Ishikawa (cell line): ENCODE data around the gene ARL14EPL.

Experiments used
- CEBPB ChIP-seq: IDR thresholded peaks from 2 replicates; pipeline ENCODE4 v1.6.1; 2012
- CREB1 ChIP-seq: IDR thresholded peaks from 2 replicates; pipeline ENCODE4 v1.6.1; 2012; ENCODE audit warnings: low read depth
- EGR1 ChIP-seq: IDR thresholded peaks from 2 replicates; pipeline ENCODE4 v1.6.1; 2012
- EP300 ChIP-seq: IDR thresholded peaks from 2 replicates; pipeline ENCODE4 v1.6.1; 2012; ENCODE audit warnings: borderline replicate concordance
- FOXM1 ChIP-seq: IDR thresholded peaks from 2 replicates; pipeline ENCODE4 v1.6.1; 2012; ENCODE audit warnings: low read depth, borderline replicate concordance
- NFIC ChIP-seq: IDR thresholded peaks from 2 replicates; pipeline ENCODE4 v1.6.1; 2012
- RAD21 ChIP-seq: IDR thresholded peaks from 2 replicates; pipeline ENCODE4 v1.6.1; 2012; ENCODE audit warnings: low read depth
- TAF1 ChIP-seq: IDR thresholded peaks from 2 replicates; pipeline ENCODE4 v1.6.1; 2012; ENCODE audit warnings: low read depth, mild to moderate bottlenecking
- TCF12 ChIP-seq: IDR thresholded peaks from 2 replicates; pipeline ENCODE4 v1.6.1; 2012; ENCODE audit warnings: low read depth
- TEAD4 ChIP-seq: IDR thresholded peaks from 2 replicates; pipeline ENCODE4 v1.6.1; 2012
- YY1 ChIP-seq: IDR thresholded peaks from 2 replicates; pipeline ENCODE4 v1.6.1; 2012; ENCODE audit warnings: low read depth
- ZBTB7A ChIP-seq: IDR thresholded peaks from 2 replicates; pipeline ENCODE4 v1.6.1; 2012; ENCODE audit warnings: low read depth
- TF ChIP-seq, protein P1 (sequence below): IDR thresholded peaks from 2 replicates; pipeline ENCODE4 v1.6.1; 2012; ENCODE audit warnings: low read depth, mild to moderate bottlenecking
- TF ChIP-seq, protein P2 (sequence below): IDR thresholded peaks from 2 replicates; pipeline ENCODE4 v1.6.1; 2012
- TF ChIP-seq, protein P3 (sequence below): IDR thresholded peaks from 2 replicates; pipeline ENCODE4 v1.6.1; 2012

ARL14EPL gene

DNA sequence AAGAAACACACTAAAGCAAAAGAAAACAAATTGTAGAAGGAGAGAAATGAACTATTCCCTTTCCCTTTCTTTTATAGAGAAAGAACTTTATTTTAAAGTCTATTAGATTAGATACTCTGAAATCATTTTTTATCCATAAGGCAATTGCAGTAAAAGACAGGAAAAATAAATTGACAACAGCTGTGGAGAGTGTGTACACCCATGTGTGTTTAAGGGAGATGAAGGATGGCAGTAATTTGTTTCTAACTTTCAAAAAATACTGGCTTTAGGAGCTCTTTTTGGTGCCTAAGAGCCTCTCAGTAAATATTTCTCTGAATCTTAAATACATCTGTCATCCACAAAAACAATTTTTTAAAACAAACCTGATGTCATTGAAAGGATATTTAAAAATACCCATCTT is 18.3 kb upstream of the ARL14EPL start:
- TF ChIP-seq, protein P1, sequence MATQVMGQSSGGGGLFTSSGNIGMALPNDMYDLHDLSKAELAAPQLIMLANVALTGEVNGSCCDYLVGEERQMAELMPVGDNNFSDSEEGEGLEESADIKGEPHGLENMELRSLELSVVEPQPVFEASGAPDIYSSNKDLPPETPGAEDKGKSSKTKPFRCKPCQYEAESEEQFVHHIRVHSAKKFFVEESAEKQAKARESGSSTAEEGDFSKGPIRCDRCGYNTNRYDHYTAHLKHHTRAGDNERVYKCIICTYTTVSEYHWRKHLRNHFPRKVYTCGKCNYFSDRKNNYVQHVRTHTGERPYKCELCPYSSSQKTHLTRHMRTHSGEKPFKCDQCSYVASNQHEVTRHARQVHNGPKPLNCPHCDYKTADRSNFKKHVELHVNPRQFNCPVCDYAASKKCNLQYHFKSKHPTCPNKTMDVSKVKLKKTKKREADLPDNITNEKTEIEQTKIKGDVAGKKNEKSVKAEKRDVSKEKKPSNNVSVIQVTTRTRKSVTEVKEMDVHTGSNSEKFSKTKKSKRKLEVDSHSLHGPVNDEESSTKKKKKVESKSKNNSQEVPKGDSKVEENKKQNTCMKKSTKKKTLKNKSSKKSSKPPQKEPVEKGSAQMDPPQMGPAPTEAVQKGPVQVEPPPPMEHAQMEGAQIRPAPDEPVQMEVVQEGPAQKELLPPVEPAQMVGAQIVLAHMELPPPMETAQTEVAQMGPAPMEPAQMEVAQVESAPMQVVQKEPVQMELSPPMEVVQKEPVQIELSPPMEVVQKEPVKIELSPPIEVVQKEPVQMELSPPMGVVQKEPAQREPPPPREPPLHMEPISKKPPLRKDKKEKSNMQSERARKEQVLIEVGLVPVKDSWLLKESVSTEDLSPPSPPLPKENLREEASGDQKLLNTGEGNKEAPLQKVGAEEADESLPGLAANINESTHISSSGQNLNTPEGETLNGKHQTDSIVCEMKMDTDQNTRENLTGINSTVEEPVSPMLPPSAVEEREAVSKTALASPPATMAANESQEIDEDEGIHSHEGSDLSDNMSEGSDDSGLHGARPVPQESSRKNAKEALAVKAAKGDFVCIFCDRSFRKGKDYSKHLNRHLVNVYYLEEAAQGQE: no peak
- TF ChIP-seq TCF12 (no peak), CREB1 (no peak), RAD21 (no peak), NFIC (no peak), EGR1 (no peak), FOXM1 (no peak), ZBTB7A (no peak), YY1 (no peak), EP300 (no peak), TEAD4 (no peak), CEBPB (no peak)
- TF ChIP-seq, protein P2, sequence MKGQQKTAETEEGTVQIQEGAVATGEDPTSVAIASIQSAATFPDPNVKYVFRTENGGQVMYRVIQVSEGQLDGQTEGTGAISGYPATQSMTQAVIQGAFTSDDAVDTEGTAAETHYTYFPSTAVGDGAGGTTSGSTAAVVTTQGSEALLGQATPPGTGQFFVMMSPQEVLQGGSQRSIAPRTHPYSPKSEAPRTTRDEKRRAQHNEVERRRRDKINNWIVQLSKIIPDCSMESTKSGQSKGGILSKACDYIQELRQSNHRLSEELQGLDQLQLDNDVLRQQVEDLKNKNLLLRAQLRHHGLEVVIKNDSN: no peak
- TF ChIP-seq, protein P3, sequence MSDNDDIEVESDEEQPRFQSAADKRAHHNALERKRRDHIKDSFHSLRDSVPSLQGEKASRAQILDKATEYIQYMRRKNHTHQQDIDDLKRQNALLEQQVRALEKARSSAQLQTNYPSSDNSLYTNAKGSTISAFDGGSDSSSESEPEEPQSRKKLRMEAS: no peak

DNA sequence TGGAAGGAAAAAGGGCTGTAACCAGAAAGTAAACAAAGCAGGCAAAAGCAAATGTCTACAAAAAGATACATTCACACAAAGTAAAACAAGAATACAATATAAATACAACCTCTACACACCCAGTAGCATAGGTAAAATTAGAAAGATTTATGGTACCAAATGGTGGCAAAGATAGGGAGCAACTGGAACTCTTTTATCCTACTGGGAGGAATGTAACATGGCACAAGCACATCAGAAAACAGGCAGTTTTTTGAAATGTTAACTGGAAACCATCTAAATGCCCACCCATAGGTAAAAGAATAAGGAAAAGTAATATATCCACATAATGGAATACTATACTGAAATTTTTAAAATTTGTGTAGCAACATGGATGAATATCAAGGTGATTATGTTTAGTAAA is 8.7 kb upstream of the ARL14EPL start:
- TF ChIP-seq TEAD4 (no peak), ZBTB7A (no peak), CREB1 (no peak), CEBPB (no peak), TCF12 (no peak), EGR1 (no peak)
- TF ChIP-seq, protein P3: no peak
- TF ChIP-seq, protein P1: no peak

DNA sequence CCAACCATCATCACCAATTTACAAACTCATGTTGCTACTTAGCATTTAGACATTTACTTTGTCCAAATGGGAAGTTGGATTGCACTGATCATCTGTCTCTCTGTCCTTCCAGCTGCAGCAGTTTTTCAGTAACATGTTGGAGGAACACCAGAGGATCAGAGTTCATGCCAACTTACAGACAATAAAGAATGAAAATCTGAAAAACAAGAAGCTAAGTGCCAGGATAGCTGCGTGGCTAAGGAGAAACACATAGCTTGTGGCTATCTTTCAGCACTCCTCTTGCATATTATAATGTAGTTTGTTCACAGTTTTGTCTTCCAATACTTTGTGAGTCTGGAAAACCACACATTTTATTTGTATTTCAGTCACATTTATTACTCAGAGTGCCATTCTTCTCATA is 6.4 kb upstream of the ARL14EPL start:
- no peak for TF ChIP-seq TEAD4
- TF ChIP-seq, protein P1: no peak
- TF ChIP-seq TAF1: no peak
- no peak for TF ChIP-seq RAD21
- TF ChIP-seq, protein P2: no peak
- TF ChIP-seq FOXM1: no peak
- TF ChIP-seq NFIC: no peak
- TF ChIP-seq CREB1: no peak
- TF ChIP-seq ZBTB7A: no peak

DNA sequence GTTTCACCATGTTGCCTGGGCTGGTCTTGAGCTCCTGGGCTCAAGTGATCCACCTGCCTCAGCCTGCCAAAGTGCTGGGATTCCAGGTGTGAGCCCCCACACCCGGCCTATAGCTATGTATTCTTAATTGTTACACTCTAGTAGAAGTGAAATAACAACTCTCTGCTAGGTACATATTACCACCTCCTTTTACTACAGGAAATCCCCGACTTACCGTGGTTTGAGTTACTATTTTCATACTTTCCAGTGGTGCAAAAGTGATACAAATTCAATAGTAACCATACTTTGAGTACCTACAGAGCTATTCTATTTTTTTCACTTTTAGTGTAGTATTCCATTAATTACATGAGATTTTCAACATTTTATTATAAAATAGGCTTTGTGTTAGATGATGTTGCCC is 719 bp downstream of the ARL14EPL start:
- TF ChIP-seq, protein P1: no peak
- TF ChIP-seq ZBTB7A: no peak
- TF ChIP-seq TCF12: no peak
- TF ChIP-seq, protein P2: no peak
- TF ChIP-seq FOXM1: no peak
- TF ChIP-seq TAF1: no peak
- TF ChIP-seq, protein P3: no peak
- no peak for TF ChIP-seq TEAD4
- no peak for TF ChIP-seq RAD21
- no peak for TF ChIP-seq CREB1
- no peak for TF ChIP-seq EP300
- no peak for TF ChIP-seq NFIC
- no peak for TF ChIP-seq CEBPB
- TF ChIP-seq YY1: no peak
- no peak for TF ChIP-seq EGR1
